GM21515 (cell line): ENCODE results near the gene DDC.
"Not testable (repeated sequence)": the region's sequence is repeated elsewhere in the genome, so short reads cannot be mapped to it uniquely, and the experiment has no call there.

ENCODE experiments used
- ATAC-seq: cut with Tn5 transposase; IDR thresholded peaks from one replicate; pipeline ENCODE4 v1.9.1; 2021; ENCODE audit not compliant: unreplicated experiment

DDC gene

DNA sequence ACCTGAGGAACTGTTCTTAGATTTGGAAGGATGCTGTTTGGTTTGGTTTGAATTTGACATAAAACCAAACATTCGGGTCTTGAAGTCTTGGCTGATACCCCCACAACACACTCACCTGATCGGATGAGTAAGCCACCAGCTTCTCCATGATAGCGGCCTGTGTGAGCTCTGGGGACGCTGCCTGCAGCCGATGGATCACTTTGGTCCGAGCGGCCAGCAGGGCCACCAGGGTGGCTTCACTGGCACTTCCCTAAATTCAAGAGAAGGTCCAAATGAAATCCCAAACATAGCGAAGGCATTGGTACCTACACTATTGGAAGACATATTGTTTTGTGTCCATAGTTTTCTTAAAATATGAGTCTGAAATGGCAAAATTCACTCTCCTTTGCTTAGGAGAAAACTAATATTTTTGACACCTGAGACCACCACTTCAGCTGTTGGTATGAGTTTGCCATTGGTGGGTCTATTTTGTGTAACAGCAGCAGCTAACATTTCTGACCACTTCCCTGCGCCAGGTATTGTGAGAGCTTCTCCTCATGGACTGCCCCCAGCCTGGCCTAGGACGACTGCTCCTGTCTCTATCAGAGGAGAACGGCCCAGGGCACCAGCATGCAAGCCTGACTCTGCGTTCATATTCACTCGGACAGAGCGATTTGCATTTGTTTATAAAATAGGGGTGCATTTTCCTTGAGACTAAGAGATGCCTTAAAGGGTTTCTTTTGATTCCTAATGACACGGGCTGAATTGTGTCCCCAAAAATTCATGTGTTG, 35.9 kb downstream of the DDC start:
- no peak for ATAC-seq

DNA sequence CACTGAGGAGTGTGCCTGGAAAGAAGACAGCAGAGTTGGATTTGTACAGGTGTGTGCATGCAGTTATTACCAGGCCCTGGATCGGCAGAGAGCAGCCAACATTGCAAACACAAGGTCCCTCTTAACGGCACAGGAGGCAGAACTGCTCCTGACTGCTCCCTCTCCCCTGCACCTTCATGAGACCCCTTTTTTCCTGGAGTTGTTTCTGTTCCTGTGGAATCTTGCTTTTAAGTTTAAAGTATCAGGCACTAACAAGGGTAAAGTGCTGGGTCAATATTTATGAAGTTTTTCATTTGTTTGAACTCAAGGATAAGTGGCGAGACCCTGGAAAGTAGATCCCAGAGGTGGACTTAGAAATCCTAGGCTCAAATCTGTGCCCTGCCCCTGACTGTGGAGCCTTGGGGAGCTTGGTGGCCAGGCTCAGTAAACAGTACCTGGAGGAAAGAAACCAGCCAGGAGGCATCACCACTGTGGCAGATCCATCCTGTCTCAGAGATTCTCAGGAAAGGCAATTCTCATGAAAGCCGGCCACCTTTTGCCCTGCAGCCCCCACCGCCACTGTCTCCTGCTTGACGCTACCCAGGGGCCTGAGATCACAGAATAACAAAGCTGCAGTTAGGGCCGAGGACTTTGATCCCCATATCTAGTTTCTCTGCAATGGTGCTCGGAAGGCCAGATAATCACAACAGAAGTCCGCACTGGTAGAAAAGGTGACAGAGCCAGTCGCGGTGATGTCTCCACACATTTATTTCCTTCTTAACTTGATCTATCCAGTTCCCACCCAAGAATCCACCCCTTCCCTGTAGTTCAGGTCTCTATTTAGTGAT, 36.7 kb downstream of the DDC start:
- no peak for ATAC-seq

DNA sequence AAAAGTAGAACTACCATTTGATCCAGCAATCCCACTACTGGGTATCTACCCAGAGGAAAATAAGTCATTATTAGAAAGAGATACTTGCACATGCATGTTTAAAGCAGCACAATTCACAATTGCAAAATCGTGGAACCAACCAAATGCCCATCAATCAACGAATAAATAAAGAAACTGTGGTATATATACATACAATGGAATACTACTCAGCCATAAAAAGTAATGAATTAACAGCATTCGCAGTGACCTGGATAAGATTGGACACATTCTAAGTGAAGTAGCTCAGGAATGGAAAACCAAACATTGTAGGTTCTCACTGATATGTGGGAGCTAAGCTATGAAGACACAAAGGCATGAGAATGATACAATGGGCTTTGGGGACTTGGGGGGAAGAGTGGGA, 45.9 kb downstream of the DDC start:
- not testable (repeated sequence) for ATAC-seq

DNA sequence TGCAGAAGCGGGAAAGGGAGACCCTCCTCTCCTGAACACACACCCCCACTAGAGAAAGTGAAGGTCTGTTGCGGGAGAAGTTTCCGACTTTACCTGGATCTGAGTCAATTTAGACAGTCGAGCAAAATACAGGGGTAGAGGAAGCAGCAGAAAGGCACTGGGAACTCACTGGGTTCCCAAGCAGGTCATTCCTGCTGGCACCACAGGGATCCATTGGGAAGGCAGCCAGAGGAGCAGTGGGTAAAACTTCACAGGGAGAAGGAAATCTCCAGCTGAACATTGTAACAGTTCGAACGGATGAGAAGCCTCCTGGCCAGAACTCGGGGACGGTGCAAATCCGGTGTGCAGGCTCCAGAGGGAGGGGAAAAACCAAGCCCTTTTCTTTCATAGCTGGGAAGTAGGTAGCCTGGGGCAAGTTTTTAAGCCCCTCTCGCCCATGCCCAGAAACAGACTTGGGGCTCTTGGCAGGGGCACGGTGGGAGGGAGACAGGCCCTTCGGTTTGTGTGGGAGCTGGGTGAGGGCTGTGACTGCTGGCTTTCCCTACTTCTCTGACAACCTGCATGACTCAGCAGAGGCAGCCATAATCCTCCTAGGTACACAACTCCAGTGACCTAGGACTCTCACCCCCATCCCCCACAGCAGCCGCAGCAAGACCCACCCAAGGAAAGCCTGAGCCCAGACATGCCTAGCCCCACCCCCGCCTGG, 51.9 kb downstream of the DDC start:
- ATAC-seq = no peak

DNA sequence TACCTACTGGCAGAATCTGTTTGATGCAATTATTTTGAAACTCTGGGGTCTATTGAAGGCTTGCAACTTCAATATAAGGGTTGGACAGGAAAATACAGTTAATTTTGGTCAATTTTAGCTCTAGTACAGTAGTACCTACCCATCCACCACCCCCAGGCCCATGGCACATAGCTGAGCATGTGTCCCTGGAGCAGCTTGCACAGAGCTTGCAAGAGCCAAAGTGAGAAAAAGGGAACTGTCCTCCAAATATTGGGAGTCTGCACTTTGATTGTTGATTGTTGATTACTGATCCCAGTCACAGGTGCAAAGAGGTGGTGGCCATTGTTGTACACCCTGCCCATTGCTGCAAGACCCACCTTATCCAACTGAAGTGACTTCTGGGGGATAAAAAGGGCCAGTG, 52.8 kb downstream of the DDC start:
- ATAC-seq = no peak

DNA sequence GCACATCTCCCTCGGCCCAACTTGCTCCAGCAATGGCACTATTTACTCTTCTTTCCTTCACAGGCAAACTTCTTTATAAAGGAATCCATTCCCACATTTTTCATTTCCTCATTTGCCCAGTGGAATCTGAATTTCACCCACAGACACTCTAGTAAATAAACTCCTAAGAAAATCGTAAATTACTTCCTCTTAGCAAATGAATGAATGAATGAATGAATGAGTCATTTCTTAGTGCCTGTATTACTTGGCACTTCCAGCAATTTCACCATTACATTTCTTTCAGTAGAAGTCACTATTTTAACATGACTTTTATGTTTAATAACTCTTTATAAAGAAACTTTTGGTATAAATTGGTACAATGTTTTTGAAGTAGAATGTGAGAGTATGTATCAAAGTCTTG, 55.7 kb downstream of the DDC start:
- no peak for ATAC-seq

DNA sequence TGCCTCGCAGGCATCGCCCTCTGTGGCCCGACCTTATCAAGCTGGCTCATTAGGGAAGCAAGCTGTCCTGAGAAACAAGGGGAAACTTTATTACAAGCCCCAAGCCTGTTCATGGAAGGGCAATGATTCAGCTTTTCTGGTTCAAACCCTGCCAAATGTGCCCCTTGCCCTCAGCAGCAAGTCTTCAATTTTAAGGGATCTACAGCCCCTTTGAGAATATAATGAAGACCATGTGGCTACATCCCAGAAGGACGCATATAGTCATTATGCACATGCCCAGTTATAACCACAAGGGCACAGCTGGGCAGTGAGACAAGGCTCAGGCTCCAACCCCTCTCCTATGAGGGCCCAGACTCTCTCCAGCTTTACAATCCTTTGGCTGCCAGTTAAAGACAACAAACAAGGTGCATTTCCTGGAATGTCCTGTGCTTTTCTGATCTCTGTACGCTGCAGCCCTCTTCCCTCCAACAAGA, 56.7 kb downstream of the DDC start:
- ATAC-seq = no peak

DNA sequence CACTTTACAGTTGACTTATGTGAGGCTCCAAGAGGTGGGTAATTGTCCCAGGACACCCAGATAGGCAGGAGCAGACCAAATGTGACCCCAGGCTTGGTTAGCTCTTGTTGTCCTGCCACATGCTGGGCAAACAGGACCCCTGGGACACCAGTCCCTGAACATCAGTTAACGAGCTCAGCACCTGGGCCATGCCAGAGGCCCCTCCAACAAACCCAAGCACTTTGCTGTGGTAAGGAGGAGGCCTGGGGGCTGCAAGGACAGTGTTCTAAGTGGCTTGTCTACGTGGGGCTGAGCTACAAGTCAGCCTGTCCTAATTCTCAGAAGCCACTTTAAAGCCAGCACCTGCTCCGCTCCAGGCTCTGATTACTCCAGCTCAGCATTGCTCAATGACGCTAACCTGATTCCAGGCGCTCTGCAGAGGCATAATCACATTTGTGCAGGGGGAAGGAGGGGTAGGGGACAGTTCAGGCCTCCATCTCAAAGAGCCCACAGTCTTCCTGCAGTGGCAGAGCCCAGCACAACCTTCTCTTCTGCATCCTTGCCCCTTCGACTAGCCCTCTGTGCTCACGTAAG, 57.2 kb downstream of the DDC start:
- no peak for ATAC-seq

DNA sequence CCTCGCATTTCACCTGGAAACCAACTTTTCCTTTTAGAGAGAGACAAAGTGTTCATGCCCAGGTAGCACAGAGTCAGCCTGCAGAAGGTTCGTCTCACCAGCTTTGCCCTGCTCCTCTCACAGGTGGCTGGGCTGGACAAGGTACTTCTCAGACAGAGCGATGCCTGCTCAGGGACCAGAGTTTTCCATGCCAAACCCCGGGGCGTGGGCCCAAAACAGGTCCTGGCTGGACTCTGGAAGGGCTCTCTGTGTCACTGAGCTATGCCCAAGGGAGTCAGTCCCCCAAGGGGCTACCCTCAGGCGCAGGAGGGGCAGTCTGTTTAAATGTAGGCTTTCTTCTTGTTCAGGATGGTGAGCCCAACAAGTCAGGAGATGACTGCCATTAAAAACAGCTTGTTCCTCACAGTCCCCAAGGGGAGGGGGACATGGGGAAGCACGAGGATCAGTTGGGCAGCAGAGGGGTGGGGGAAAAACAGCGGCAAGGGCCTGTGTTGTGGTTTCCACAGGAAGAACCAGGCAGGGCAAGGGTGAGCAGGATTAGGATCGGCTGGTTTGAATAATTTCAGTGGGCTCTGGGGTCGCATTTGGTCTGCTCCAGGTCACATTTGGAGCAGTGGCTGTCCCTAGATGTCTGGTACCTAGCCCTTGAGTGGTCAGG, 59.5 kb downstream of the DDC start:
- ATAC-seq = no peak

DNA sequence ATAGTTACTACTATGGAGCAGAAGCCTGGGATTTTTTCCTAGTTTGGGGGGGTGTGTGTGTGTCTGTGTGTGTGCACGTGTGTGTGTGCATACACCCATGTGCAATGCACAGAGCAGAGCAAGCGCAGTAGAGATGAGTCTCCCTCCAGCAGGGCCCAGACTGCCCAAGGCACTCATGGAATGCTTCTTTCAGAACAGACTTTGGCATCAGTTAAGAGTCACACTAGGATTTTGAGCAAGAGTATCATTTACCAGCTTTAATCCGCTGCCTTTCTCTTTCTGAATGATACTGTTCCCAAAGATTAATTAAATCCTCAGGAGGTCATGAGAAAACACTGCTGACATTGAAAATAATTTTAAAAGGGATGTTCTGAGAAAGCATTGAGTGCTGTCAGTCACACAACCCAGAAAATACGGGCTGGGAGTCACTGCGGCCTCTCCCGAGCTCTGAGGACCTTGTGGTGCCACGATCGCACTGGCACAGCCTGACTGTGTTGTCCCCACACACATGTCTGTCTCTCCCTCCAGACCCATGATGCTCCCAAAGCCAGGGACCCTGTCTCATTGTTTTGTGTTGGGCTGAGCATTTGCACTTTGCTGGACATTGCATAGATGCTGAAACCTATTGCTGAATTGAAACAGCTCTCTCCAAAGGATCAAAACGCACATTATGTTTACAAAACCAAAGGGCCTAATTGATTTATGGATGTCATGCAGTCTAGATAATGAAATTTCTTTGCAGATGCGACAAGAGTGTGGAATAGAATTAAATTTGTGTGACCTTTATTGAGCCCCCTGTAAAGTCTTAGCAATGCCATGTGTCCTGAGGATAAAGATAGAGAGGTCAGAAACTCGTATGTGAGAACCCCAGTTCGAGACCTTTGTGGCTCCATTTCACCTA, 60.3 kb downstream of the DDC start:
- no peak for ATAC-seq

DNA sequence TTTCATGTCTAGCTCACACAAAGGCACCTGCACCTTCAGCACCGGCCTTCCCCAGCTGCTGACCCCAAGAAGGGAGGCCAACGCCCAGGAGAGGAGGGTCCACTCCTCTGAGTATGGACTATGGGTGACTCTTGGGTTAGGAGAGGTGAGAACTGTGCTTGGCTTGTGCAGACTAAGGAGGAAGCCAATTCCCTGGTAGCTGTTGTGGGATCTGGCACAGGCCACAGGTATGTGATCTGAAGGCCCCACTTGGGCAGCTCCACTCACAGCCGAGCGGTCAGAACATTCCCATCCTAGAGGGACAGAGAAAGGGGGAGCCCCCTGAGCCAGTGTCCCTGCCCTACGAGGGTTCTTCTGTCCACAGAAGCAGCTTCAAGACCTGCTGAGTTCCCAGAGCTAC, 62.3 kb downstream of the DDC start:
- ATAC-seq = no peak

DNA sequence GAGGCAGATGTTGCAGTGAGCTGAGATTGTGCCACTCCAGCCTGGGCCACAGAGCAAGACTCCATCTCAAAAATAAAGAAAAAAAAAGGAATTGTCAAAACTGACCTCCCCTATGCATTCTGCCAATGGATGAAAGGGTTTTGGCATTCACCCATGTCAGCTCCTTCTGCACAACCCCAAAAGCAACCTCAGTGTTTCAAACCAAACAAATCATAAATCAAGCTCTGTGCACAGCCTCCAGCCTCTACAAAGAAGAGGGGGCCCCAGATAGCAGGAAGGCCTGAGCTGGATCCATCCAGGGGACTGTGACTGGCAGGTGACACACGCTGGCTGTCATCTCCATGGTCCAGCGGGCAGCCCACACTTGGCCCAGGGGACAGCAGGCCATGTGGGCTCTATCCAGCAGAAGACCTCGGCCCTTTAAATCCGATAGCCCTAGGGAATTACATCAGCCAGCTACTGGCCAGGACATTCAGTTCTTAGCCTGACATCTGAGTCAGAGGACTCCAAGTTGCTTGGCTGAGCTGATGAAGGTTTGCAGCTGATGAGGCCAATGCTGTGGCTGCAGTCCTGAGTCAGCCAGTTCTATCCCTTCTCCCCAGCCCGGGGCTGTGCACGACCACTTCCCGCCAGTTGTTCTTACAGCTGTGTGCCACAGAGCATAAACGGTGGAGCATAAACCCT, 63.1 kb downstream of the DDC start:
- no peak for ATAC-seq

DNA sequence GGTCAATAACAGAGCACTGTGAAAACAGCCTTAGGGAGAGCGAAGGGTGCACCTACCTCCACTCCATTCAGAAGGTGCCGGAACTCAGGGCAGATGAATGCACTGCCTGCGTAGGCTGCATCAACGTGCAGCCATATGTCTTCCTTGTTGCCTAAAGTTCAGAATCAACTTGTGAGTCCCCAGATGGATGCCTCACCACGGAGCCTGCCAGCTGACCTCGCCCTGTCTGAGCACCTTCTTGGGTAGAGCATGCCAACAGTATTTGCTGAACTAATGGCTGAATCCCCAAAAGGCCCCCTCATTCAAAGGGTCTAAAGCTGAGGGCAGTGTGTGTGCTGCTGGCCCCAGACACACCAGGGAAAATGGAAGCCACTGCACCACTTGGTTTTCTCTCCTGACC, 66.1 kb downstream of the DDC start:
- ATAC-seq = no peak

DNA sequence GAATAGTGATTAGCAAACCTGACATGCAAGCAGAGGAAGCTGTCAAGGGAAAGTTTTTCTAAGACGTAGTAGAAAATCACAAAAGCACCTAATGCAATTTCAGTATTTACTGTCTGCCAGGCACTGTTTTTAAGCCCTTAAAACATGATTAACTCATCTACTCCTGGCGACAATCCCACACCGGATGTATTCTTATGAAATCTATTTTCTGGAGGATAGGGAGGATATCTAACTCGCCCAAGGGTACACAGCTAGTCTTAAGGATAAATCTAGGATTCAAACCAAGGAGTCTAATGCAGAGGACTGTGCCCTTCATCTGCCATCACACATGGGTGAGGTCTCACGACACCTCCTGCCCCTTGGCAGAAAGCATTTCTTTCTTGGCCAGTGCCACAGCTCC, 67.2 kb downstream of the DDC start:
- no peak for ATAC-seq

DNA sequence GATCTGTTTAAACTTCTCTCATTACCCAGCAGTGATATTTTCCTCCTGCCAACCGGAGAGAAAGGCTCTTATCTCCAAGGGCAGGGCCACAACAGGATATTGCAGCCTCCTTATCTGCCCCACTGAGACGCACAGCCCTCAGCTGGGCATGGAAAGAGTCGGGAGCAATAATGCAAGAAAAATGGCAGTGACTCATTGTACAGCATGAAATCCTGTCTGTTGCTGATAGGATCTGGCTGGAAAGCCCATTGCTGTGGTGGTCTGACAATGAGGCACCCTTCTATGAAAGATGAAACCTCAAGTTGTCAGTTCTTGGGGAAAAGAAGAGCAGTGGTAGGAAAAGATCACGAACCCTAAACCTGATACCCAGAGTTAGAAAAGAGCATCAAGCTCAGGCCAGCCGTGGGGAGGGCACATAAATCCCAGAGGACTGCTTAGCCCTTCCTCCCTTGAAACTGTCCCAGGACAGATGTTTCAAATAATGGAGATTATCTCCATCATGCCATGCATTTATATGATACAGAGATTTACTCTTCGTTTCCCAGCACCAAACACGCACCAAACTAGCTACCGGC, 68.0 kb downstream of the DDC start:
- no peak for ATAC-seq

DNA sequence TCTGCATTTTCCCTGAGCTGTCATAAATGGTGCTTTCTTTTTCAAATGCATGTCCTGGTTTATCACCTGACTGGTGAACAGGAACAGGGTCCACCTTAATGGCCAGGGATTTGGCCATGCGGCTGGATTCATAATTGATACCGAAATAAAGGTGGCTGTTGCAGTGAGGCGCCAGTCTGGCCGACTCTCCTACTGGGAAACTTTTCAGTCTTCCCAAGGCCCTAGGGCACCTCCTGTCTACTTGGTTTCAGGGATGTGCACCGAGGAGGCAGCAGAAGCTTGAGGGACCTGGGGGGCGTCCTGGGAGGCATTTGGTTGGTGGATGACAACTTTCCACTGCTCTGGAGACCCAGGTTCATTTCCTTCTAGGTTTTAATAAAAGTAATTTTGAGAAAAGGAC, 68.6 kb downstream of the DDC start:
- no peak for ATAC-seq

DNA sequence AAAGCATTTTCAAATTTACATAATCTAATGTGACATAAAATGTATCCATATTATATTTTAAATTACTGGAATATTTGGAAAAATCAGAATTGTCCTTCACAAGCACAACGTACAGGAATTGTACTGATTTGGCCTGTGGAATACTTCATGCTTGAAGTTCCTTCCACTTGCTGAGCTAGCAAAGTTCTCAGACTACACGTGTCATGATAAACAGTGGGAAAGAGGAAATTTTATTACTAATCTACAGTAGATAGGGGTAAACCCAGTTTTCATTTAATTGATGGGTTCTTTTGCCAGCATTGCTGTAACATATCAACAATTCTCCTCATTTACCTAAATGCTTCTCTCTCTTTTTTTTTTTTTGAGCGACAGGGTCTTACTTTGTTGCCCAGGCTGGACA, 69.5 kb downstream of the DDC start:
- ATAC-seq = no peak

DNA sequence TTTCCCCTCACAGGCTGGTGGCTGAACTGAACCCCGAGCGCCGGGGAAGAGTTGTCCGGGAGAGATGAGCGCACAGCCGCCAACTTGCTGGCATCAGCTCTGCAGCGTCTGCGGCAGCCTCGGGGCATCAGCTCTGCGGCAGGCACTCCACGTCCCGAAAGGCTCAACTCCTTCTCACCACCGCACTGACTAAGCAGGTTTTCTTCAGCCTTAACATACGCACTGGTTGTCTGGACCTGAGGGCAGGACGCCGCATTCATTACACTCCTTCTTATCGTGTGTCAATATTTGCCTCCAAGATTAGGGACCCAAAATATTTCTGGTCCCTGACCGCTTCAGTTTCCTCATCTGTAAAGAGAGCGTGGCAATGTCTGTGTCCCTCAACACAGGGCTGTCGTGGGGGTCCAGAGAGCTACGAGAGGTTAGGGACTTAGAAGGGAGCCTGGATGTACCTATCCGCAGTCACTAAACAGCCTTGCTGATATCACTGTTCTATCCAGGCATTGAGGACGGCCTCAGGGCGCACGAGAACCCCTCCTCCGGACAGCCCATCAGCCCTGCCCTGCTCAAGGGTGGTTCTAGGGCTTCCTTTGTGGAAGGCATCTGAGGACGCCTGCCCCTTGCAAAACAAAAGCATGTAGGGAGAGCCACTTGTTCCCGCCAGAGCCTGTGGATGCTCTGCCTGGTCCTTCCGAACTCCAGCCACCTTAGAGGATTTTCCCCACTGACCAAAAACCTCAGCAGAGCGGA, 72.3 kb downstream of the DDC start:
- no peak for ATAC-seq
